Body of pancreas (tissue), 4 donors: Measurements from ENCODE around the gene YEATS4.

Source experiments
- POLR2A ChIP-seq, 3 donors: fragments of 450-650 bp; IDR thresholded peaks; one replicate each; pipeline ENCODE4 v1.6.1; 2016; ENCODE audit warnings: antibody characterized with exemption in 3 of 3, mild to moderate bottlenecking in 2 of 3
- TF ChIP-seq, protein P1 (sequence below), 7 experiments: fragments of 450-650 bp in 4 of 7; fragments of 200-600 bp in 3 of 7; sonication (generic) in 3 of 7; IDR thresholded peaks; one replicate each; pipeline ENCODE4 v1.5.1; 2016 to 2019; ENCODE audit warnings: antibody characterized with exemption in 7 of 7

DNA sequence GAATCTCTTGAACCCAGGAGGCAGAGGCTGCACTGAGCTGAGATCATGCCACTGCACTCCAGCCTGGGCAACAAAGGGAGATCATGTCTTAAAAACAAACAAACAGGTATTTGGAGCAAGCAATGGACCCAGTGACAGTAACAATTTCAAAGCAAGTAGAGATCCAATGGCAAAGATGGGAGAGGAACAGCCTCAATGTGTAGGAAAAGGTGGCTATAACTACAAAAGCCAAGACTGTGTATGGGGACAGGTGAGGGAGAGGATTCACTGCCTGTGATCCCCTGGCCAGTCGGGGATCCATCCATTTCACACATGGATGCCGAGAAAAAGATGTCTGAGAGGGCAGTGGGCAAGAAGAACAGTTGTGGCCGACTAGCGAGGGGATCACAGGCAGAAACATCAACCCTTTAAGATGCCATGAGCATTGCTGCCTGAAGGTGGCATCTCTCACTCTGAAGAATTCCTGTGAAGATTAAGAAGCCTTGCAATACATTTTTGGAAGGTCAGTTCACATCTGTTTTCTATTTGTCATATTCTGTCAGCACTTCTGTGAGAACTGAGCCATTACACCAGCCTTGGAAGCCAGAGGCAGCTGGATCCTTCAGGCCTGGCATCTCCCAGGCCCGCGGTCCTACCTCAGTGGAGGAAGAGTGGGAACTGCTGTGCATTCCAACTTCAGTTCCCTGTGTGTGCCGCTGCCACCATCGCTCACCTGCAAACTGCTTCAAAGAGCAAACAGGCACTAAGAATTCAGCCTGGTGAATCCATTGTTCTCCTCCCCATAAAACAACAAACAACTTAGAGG, 56.1 kb downstream of the YEATS4 start:
- TF ChIP-seq, protein P1, sequence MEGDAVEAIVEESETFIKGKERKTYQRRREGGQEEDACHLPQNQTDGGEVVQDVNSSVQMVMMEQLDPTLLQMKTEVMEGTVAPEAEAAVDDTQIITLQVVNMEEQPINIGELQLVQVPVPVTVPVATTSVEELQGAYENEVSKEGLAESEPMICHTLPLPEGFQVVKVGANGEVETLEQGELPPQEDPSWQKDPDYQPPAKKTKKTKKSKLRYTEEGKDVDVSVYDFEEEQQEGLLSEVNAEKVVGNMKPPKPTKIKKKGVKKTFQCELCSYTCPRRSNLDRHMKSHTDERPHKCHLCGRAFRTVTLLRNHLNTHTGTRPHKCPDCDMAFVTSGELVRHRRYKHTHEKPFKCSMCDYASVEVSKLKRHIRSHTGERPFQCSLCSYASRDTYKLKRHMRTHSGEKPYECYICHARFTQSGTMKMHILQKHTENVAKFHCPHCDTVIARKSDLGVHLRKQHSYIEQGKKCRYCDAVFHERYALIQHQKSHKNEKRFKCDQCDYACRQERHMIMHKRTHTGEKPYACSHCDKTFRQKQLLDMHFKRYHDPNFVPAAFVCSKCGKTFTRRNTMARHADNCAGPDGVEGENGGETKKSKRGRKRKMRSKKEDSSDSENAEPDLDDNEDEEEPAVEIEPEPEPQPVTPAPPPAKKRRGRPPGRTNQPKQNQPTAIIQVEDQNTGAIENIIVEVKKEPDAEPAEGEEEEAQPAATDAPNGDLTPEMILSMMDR (IDR thresholded peaks at IDR 0.05), result peak; percentile 35 to 86 (median 81)
- TF ChIP-seq POLR2A (IDR thresholded peaks at IDR 0.05), result no peak
